ENCODE measurements around the gene MORN5. TPM values are rescaled to one million over a fixed set of nuclear protein-coding genes. Genes with fewer than 3 reads are reported as not detected.

The MORN5 gene
- total and polyA plus RNA-seq, 8 donors, result 1.2 to 7.2 (median 4.2) TPM; not detected in 1

DNA sequence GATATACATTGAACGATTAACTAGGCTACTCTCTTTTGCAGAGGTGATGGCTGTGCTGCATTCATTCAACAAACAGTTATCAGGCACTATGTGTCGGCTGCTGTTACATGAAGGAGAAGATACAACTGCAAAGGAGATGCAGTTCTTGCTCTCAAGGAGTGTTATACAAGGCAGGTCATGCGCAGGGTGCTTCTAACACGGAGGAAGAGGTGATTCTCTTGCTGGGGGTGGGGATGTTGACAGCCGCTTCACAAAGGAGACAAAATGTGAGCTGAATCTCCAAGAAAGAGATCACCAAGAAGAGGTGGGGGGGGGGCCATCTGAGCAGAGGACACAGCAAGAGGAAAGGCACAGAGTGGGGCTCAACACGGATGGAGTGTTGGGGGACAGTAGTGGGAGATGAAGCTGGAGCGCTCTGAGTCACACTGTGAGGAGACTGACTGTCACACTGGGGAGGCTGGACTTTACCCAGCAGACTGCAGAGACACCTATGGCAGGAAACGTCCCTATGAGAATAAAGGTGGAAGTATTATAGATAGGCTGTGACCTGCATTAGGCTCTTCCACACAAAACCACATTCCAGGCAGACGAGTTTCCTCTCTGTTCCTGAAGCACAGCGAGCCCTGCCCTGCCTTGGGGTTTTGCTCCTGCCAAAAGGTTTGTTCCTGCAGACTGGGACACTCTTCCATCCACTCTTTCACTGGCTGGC, 21.0 kb upstream of the MORN5 start:
- H3K36me3 ChIP-seq, result peaks cover 0 to 19% of the 10 kb centered on the region in 2 donors
- TF ChIP-seq, protein P1, sequence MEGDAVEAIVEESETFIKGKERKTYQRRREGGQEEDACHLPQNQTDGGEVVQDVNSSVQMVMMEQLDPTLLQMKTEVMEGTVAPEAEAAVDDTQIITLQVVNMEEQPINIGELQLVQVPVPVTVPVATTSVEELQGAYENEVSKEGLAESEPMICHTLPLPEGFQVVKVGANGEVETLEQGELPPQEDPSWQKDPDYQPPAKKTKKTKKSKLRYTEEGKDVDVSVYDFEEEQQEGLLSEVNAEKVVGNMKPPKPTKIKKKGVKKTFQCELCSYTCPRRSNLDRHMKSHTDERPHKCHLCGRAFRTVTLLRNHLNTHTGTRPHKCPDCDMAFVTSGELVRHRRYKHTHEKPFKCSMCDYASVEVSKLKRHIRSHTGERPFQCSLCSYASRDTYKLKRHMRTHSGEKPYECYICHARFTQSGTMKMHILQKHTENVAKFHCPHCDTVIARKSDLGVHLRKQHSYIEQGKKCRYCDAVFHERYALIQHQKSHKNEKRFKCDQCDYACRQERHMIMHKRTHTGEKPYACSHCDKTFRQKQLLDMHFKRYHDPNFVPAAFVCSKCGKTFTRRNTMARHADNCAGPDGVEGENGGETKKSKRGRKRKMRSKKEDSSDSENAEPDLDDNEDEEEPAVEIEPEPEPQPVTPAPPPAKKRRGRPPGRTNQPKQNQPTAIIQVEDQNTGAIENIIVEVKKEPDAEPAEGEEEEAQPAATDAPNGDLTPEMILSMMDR (IDR thresholded peaks at IDR 0.05), result no peak
- no peak overlapping the region for H3K4me3 ChIP-seq
- ATAC-seq, result no peak
- DNase-seq, result no peak
- no peak overlapping the region for H3K27ac ChIP-seq
- intact Hi-C loops (cut with DNase I), result no loop called here
- peaks cover 5 to 6% of the 10 kb centered on the region in 2 donors for H3K4me1 ChIP-seq
- H3K9me3 ChIP-seq, result no peaks in the 10 kb centered on the region
- H3K27me3 ChIP-seq, result no peaks in the 10 kb centered on the region

DNA sequence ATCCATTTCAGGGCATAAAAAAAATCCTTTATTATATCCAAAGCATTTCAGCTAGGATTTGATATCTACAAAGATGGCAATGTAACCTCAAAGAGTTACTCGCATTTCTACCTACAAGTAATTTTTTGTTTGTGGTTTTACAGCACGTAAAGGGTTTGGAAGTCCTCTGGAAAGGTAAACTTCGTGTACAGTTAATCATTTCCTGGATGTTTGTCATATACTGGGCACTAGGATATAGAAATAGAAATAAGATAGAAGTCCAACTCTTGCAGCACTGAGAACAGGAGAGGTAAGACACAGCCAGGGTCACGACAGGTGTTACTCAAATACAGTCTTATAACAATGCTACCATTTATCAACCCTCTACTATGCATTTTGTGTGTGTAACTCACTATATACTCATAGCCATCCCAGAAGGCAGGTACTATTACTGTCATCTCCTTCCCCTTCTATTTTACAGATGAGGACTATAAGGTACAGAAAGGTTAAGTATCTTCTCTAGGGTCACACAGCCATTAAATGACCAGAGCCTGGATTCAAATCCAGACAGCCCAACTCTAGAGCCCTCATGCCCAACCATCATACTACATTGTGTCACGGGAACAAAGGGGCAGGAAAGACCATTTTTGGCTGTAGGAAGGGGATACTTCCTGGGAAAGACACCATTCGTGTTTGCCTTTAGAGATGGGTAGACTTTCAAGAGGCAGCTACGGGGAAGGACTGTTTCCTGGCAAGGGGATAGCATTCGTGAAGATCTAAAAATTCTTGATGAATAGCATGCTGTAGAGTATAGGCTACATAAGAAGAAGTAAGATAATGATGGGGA, 19.1 kb upstream of the MORN5 start:
- H3K27ac ChIP-seq, result no peak overlapping the region
- no peak overlapping the region for H3K4me3 ChIP-seq
- no peak for DNase-seq
- TF ChIP-seq, protein P1 (IDR thresholded peaks at IDR 0.05), result no peak
- peaks cover 6 to 10% of the 10 kb centered on the region in 2 donors for H3K4me1 ChIP-seq
- no peak for ATAC-seq
- no peaks in the 10 kb centered on the region for H3K9me3 ChIP-seq
- H3K36me3 ChIP-seq, result peaks cover 0 to 38% of the 10 kb centered on the region in 2 donors
- H3K27me3 ChIP-seq, result no peaks in the 10 kb centered on the region
- intact Hi-C loops (cut with DNase I), result no loop called here

DNA sequence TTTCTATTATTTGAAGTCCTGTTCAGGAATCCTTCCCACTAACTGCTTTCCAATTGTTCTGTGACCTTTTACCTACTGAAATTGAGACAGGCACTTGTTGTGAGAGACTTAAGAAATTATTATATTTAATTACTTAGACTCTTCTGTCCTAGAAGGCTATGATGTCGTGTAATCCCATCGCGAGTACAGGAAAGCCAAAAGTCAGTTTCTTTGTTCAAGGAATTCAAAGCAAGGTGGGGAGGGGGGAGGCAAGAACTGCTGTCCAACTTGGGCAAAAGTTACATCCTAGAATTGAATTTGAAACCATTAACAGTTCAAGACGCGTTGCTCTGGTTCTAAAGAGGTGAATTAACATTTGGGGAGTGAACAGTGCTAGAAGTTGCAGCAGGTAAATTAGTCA, 18.0 kb upstream of the MORN5 start:
- Histone ChIP-seq H3K4me1 (peaks cover 6 to 10% of the 10 kb centered on the region in 2 donors), H3K4me3 (no peak overlapping the region), H3K27ac (no peak overlapping the region), H3K9me3 (no peaks in the 10 kb centered on the region), H3K27me3 (no peaks in the 10 kb centered on the region), H3K36me3 (peaks cover 0 to 49% of the 10 kb centered on the region in 2 donors)
- TF ChIP-seq, protein P1 (IDR thresholded peaks at IDR 0.05), result no peak
- no peak for DNase-seq
- intact Hi-C loops (cut with DNase I), result no loop called here
- ATAC-seq, result no peak

DNA sequence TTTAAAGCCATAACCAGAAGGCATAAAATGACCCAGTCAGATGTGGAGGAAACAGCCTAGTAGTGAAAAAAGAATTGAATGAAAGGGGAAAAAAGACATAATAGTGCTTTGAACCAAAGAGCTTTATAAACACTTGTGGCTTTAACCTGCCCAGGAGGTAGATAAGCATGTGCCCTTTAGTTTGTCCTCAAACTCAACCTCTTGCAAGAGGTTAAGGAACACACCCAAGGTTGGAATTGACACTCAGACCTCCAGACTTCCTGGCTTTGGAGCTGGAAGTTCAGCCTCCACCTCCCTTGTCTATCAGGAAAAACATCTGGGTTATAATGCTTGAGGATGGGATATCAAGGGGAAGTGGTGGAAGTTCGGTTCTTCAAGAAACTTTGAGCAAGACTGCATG, 16.4 kb upstream of the MORN5 start:
- Histone ChIP-seq H3K4me3 (no peak overlapping the region), H3K27ac (no peak overlapping the region), H3K36me3 (peaks cover 0 to 64% of the 10 kb centered on the region in 2 donors), H3K27me3 (no peaks in the 10 kb centered on the region), H3K9me3 (no peaks in the 10 kb centered on the region), H3K4me1 (peaks cover 6 to 10% of the 10 kb centered on the region in 2 donors)
- TF ChIP-seq, protein P1 (IDR thresholded peaks at IDR 0.05), result no peak
- intact Hi-C loops (cut with DNase I), result no loop called here
- ATAC-seq (peak; percentile 76), DNase-seq (no peak)

DNA sequence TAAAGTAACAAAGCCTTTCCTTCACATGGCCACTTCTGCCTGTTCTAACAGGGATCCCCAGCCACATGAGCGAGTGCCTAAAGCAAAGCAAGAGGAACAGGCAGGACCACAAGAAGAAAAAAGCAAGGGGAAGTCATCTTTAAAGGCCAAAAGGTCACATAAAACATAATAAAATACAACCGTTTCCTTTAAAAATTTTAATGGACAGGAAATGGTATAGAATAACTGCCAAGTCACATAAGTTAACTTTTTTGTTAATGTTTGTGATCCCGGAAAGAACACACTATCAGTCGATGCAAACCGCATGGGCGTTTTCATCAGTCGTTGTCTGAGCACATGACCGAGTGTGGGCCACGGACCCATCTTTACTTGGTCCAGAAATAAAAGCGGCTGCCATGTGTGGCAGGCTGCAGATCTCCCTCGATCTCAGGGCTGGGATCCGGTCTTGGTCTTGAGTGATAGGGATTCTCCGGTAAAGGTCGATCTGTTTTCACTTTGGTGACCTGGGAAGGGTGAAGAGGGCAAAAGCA, 15.8 kb upstream of the MORN5 start:
- Histone ChIP-seq H3K36me3 (peaks cover 0 to 71% of the 10 kb centered on the region in 2 donors), H3K27ac (no peak overlapping the region), H3K4me1 (peaks cover 6 to 10% of the 10 kb centered on the region in 2 donors), H3K9me3 (no peaks in the 10 kb centered on the region), H3K4me3 (no peak overlapping the region), H3K27me3 (no peaks in the 10 kb centered on the region)
- TF ChIP-seq, protein P1 (IDR thresholded peaks at IDR 0.05), result no peak
- DNase-seq (no peak), ATAC-seq (no peak)
- intact Hi-C loops (cut with DNase I), result no loop called here
